ENCODE measurements around the gene SCARB1.

SCARB1 gene

GRCh38 chr12:124862768-124863415 lies 772 bp downstream of the SCARB1 start:
- DNase-seq (ENCODE audit: low spot score) = no peak

- DNase-seq (ENCODE audit: low spot score) = no peak
These were observed 1.6 kb downstream of the SCARB1 start for GRCh38 chr12:124861898-124862676.

- DNase-seq (ENCODE audit: low spot score) = peak; percentile 34
These were observed 2.2 kb downstream of the SCARB1 start for GRCh38 chr12:124861492-124861891.

GRCh38 chr12:124857921-124858461 lies 5.7 kb downstream of the SCARB1 start:
- DNase-seq (ENCODE audit: low spot score) = no peak

- DNase-seq (ENCODE audit: low spot score) = no peak
These were observed 6.9 kb downstream of the SCARB1 start for GRCh38 chr12:124856842-124857178.

GRCh38 chr12:124856132-124856841 lies 7.4 kb downstream of the SCARB1 start:
- no peak for DNase-seq (ENCODE audit: low spot score)

- DNase-seq (ENCODE audit: low spot score) = no peak
These were observed 8.2 kb downstream of the SCARB1 start for GRCh38 chr12:124855275-124855957.

- no peak for DNase-seq (ENCODE audit: low spot score)
These were observed 9.0 kb downstream of the SCARB1 start for GRCh38 chr12:124854637-124855184.

- DNase-seq (ENCODE audit: low spot score) = no peak
These were observed 9.7 kb downstream of the SCARB1 start for GRCh38 chr12:124853781-124854636.

- DNase-seq (ENCODE audit: low spot score) = no peak
These were observed 10.7 kb downstream of the SCARB1 start for GRCh38 chr12:124852911-124853427.

- DNase-seq (ENCODE audit: low spot score) = peak; percentile 74
These were observed 11.3 kb downstream of the SCARB1 start for GRCh38 chr12:124852329-124852831.

- no peak for DNase-seq (ENCODE audit: low spot score)
These were observed 12.3 kb downstream of the SCARB1 start for GRCh38 chr12:124851342-124851741.

- no peak for DNase-seq (ENCODE audit: low spot score)
These were observed 14.3 kb downstream of the SCARB1 start for GRCh38 chr12:124849382-124849781.

- no peak for DNase-seq (ENCODE audit: low spot score)
These were observed 14.9 kb downstream of the SCARB1 start for GRCh38 chr12:124848621-124849380.

- no peak for DNase-seq (ENCODE audit: low spot score)
These were observed 16.3 kb downstream of the SCARB1 start for GRCh38 chr12:124847113-124848074.

GRCh38 chr12:124844411-124845397 lies 19.0 kb downstream of the SCARB1 start:
- DNase-seq (ENCODE audit: low spot score) = no peak

GRCh38 chr12:124842800-124843510 lies 20.7 kb downstream of the SCARB1 start:
- no peak for DNase-seq (ENCODE audit: low spot score)
